Stomach (tissue), 4 donors: ENCODE measurements around the gene VEZT.

ENCODE experiments used
- POLR2A ChIP-seq, 4 donors: fragments of 450-650 bp; IDR thresholded peaks; one replicate each; pipeline ENCODE4 v1.6.1; 2016; ENCODE audit warnings: antibody characterized with exemption in 4 of 4, control low read depth in 2 of 4, mild to moderate bottlenecking in 1 of 4, moderate library complexity in 1 of 4
- POLR2AphosphoS5 ChIP-seq, 3 donors: sonication (generic); formaldehyde crosslinking; IDR thresholded peaks; one replicate each; pipeline ENCODE4 v1.6.1; 2016; ENCODE audit warnings: antibody characterized with exemption in 3 of 3
- TF ChIP-seq, protein P1 (sequence below), 7 experiments: fragments of 450-650 bp in 4 of 7; fragments of 200-600 bp in 3 of 7; sonication (generic) in 3 of 7; IDR thresholded peaks; one replicate each; pipeline ENCODE4 v1.5.1; 2016 to 2019; ENCODE audit warnings: antibody characterized with exemption in 7 of 7, control low read depth in 2 of 7, mild to moderate bottlenecking in 1 of 7

GRCh38 chr12:95201056-95201670, 16.4 kb upstream of the VEZT start:
- TF ChIP-seq, protein P1, sequence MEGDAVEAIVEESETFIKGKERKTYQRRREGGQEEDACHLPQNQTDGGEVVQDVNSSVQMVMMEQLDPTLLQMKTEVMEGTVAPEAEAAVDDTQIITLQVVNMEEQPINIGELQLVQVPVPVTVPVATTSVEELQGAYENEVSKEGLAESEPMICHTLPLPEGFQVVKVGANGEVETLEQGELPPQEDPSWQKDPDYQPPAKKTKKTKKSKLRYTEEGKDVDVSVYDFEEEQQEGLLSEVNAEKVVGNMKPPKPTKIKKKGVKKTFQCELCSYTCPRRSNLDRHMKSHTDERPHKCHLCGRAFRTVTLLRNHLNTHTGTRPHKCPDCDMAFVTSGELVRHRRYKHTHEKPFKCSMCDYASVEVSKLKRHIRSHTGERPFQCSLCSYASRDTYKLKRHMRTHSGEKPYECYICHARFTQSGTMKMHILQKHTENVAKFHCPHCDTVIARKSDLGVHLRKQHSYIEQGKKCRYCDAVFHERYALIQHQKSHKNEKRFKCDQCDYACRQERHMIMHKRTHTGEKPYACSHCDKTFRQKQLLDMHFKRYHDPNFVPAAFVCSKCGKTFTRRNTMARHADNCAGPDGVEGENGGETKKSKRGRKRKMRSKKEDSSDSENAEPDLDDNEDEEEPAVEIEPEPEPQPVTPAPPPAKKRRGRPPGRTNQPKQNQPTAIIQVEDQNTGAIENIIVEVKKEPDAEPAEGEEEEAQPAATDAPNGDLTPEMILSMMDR (IDR thresholded peaks at IDR 0.05): no peak
- TF ChIP-seq POLR2AphosphoS5 (IDR thresholded peaks at IDR 0.05) (no peak), POLR2A (IDR thresholded peaks at IDR 0.05) (no peak)
